H9 (cell line): ENCODE measurements around the gene SPRYD3. TPM values are rescaled to one million over a fixed set of nuclear protein-coding genes. Genes with fewer than 3 reads are reported as not detected.

ENCODE experiments used
- DNase-seq: peaks from one replicate; pipeline ENCODE4 v3.0.0-alpha.2; 2017
- H2AFZ ChIP-seq: one replicate; pipeline ENCODE4 v1.6.1; 2013; ENCODE audit warnings: mild to moderate bottlenecking, low read length, control low read depth, moderate library complexity
- H2AK5ac ChIP-seq: 2 replicates; pipeline ENCODE4 v1.6.1; 2013; ENCODE audit warnings: low read length, control low read depth, mixed read lengths; ENCODE audit not compliant: insufficient read length
- H2BK120ac ChIP-seq: one replicate; pipeline ENCODE4 v1.6.1; 2013; ENCODE audit warnings: low read depth, mild to moderate bottlenecking, low read length, control low read depth, inconsistent platforms; ENCODE audit not compliant: poor library complexity, severe bottlenecking
- H2BK12ac ChIP-seq: 2 replicates; pipeline ENCODE4 v1.6.1; 2013; ENCODE audit warnings: low read length, control low read depth, mixed read lengths, low read depth; ENCODE audit not compliant: insufficient read length
- H2BK15ac ChIP-seq: 2 replicates; pipeline ENCODE4 v1.6.1; 2013; ENCODE audit warnings: low read depth, low read length, control low read depth
- H2BK20ac ChIP-seq: one replicate; pipeline ENCODE4 v1.6.1; 2013; ENCODE audit warnings: low read depth, mild to moderate bottlenecking, low read length, control low read depth, inconsistent platforms; ENCODE audit not compliant: poor library complexity, severe bottlenecking
- H2BK5ac ChIP-seq: 2 replicates; pipeline ENCODE4 v1.6.1; 2013; ENCODE audit warnings: low read length, control low read depth, mixed read lengths; ENCODE audit not compliant: insufficient read length
- H3K14ac ChIP-seq: 2 replicates; pipeline ENCODE4 v1.6.1; 2013; ENCODE audit warnings: low read length, control low read depth; ENCODE audit not compliant: insufficient read depth
- H3K18ac ChIP-seq: 2 replicates; pipeline ENCODE4 v1.6.1; 2013; ENCODE audit warnings: low read depth, mild to moderate bottlenecking, mixed read lengths, low read length, control low read depth; ENCODE audit not compliant: insufficient read length
- H3K23ac ChIP-seq: 2 replicates; pipeline ENCODE4 v1.6.1; 2013; ENCODE audit warnings: low read length, control low read depth, mixed read lengths, low read depth; ENCODE audit not compliant: insufficient read length
- H3K23me2 ChIP-seq: 2 replicates; pipeline ENCODE4 v1.6.1; 2013; ENCODE audit warnings: low read depth, mild to moderate bottlenecking, mixed read lengths, low read length, control low read depth; ENCODE audit not compliant: insufficient read length, poor library complexity, severe bottlenecking
- H3K27ac ChIP-seq: 2 replicates; pipeline ENCODE4 v1.5.1; 2013; ENCODE audit warnings: low read length, control low read depth, mixed read lengths, low read depth; ENCODE audit not compliant: insufficient read length
- H3K27me3 ChIP-seq: 2 replicates; pipeline ENCODE4 v1.6.1; 2013; ENCODE audit warnings: low read length, control low read depth, inconsistent platforms; ENCODE audit not compliant: insufficient read depth
- H3K4ac ChIP-seq: 2 replicates; pipeline ENCODE4 v1.6.1; 2013; ENCODE audit warnings: low read depth, mild to moderate bottlenecking, control low read depth, inconsistent platforms, low read length, moderate library complexity
- H3K4me1 ChIP-seq: 2 replicates; pipeline ENCODE4 v1.6.1; 2013; ENCODE audit warnings: low read length, control low read depth, inconsistent platforms; ENCODE audit not compliant: insufficient read depth
- H3K4me2 ChIP-seq: 2 replicates; pipeline ENCODE4 v1.6.1; 2013; ENCODE audit warnings: low read length, control low read depth, mixed read lengths; ENCODE audit not compliant: insufficient read length, insufficient read depth
- H3K56ac ChIP-seq: 2 replicates; pipeline ENCODE4 v1.6.1; 2013; ENCODE audit warnings: low read depth, mild to moderate bottlenecking, mixed read lengths, low read length, control low read depth; ENCODE audit not compliant: insufficient read length
- H3K79me1 ChIP-seq: 2 replicates; pipeline ENCODE4 v1.6.1; 2013; ENCODE audit warnings: low read depth, mild to moderate bottlenecking, moderate library complexity, low read length, control low read depth, inconsistent platforms; ENCODE audit not compliant: insufficient read depth, poor library complexity, severe bottlenecking
- H3K79me2 ChIP-seq: 2 replicates; pipeline ENCODE4 v1.6.1; 2013; ENCODE audit warnings: low read length, control low read depth, inconsistent platforms; ENCODE audit not compliant: insufficient read depth
- H3K9ac ChIP-seq: 2 replicates; pipeline ENCODE4 v1.6.1; 2013; ENCODE audit warnings: low read length, control low read depth, mixed read lengths; ENCODE audit not compliant: insufficient read length; ENCODE audit errors: extremely low read depth
- H3K9me3 ChIP-seq: one replicate; pipeline ENCODE4 v1.6.1; 2013; ENCODE audit warnings: low read depth, low read length, inconsistent platforms; ENCODE audit not compliant: control insufficient read depth
- H3T11ph ChIP-seq: one replicate; pipeline ENCODE4 v1.6.1; 2013; ENCODE audit warnings: mild to moderate bottlenecking, low read length, control low read depth, inconsistent platforms
- H4K20me1 ChIP-seq: one replicate; pipeline ENCODE4 v1.6.1; 2013; ENCODE audit not compliant: control insufficient read depth, insufficient read length, insufficient read depth
- H4K5ac ChIP-seq: 2 replicates; pipeline ENCODE4 v1.6.1; 2013; ENCODE audit warnings: low read depth, mild to moderate bottlenecking, mixed read lengths, low read length, control low read depth; ENCODE audit not compliant: insufficient read length
- H4K8ac ChIP-seq: replicated peaks from 2 replicates; pipeline ENCODE4 v1.6.1; 2013; ENCODE audit warnings: low read length, control low read depth, mixed read lengths, low read depth; ENCODE audit not compliant: insufficient read length
- H4K91ac ChIP-seq: 2 replicates; pipeline ENCODE4 v1.6.1; 2013; ENCODE audit warnings: low read depth, mild to moderate bottlenecking, moderate library complexity, mixed read lengths, low read length, control low read depth; ENCODE audit not compliant: insufficient read length
- H3K27ac Mint-ChIP-seq, 3 experiments: 2 replicates in 2 of 3; 3 replicates in 1 of 3; pipeline ENCODE4 v1.8.0; 2020 to 2021; ENCODE audit warnings: mixed read lengths in 3 of 3, mild to moderate bottlenecking in 1 of 3, moderate library complexity in 1 of 3
- H3K27me3 Mint-ChIP-seq: 2 replicates; pipeline ENCODE4 v1.8.0; 2021; ENCODE audit warnings: low read depth, mild to moderate bottlenecking, moderate library complexity, mixed read lengths
- H3K36me3 Mint-ChIP-seq, 3 experiments: 2 replicates in 2 of 3; 3 replicates in 1 of 3; pipeline ENCODE4 v1.8.0; 2020 to 2021; ENCODE audit warnings: low read depth in 3 of 3, mixed read lengths in 3 of 3; ENCODE audit not compliant: insufficient read depth in 1 of 3
- H3K4me1 Mint-ChIP-seq, 2 experiments: 2 replicates each; pipeline ENCODE4 v1.8.0; 2020; ENCODE audit warnings: mixed read lengths in 2 of 2
- H3K4me3 Mint-ChIP-seq, 2 experiments: 2 replicates in 1 of 2; 3 replicates in 1 of 2; pipeline ENCODE4 v1.8.0; 2020 to 2021; ENCODE audit warnings: mild to moderate bottlenecking in 2 of 2, mixed read lengths in 2 of 2, moderate library complexity in 1 of 2
- H3K9me3 Mint-ChIP-seq, 2 experiments: 2 replicates in 1 of 2; 3 replicates in 1 of 2; pipeline ENCODE4 v1.8.0; 2020; ENCODE audit warnings: mild to moderate bottlenecking in 2 of 2, mixed read lengths in 2 of 2, moderate library complexity in 1 of 2
- CTCF ChIP-seq: fragments of 200-600 bp; sonication (generic); conservative IDR thresholded peaks from 3 replicates; pipeline ENCODE4 v1.8.0; 2021; ENCODE audit warnings: antibody characterized with exemption, mild to moderate bottlenecking
- WGBS: extraction: QIAGEN DNeasy Blood & Tissue Kit; methylation state at CpG from one replicate; pipeline ENCODE4 v1.1.7; 2013; ENCODE audit warnings: missing lambda C conversion rate, low lambda C conversion rate, mixed read lengths; ENCODE audit not compliant: insufficient read length; ENCODE audit errors: extremely low coverage; 5-methylcytosine and 5-hydroxymethylcytosine counted together
- total RNA-seq: library from RNA; stranded (reverse); gene quantifications from 2 replicates; pipeline ENCODE4 v1.2.1, GENCODE V29; 2021

The SPRYD3 gene
- total RNA-seq, 1 experiment from 2014 or later: 6.5 TPM

- no peak overlapping the region for H3T11ph ChIP-seq
- H3K9ac ChIP-seq: no peak overlapping the region
- Mint-ChIP-seq H3K36me3 (no peaks in the 10 kb centered on the region), H3K4me3 (no peak overlapping the region), H3K27ac (no peak overlapping the region), H3K4me1 (no peaks in the 10 kb centered on the region), H3K27me3 (peaks cover 63% of the 10 kb centered on the region), H3K9me3 (peaks cover 0 to 4% of the 10 kb centered on the region in 2 experiments; a peak in 1 of 5 replicates)
- H3K79me2 ChIP-seq: no peaks in the 10 kb centered on the region
- H3K23ac ChIP-seq: no peak overlapping the region
- no peak overlapping the region for H3K56ac ChIP-seq
- no peak for TF ChIP-seq CTCF
- no peak overlapping the region for H3K14ac ChIP-seq
- no peak overlapping the region for H2AFZ ChIP-seq
- H2BK20ac ChIP-seq: no peak overlapping the region
- no peaks in the 10 kb centered on the region for H3K4me1 ChIP-seq
- no peaks in the 10 kb centered on the region for H3K9me3 ChIP-seq
- DNase-seq: no peak
- H2AK5ac ChIP-seq: no peak overlapping the region
- H2BK12ac ChIP-seq: no peak overlapping the region
- H3K27ac ChIP-seq: no peak overlapping the region
- no peak overlapping the region for H3K4me2 ChIP-seq
- no peaks in the 10 kb centered on the region for H4K20me1 ChIP-seq
- no peak overlapping the region for H2BK120ac ChIP-seq
- no peaks in the 10 kb centered on the region for H3K79me1 ChIP-seq
- H3K4ac ChIP-seq: no peak overlapping the region
- no peaks in the 10 kb centered on the region for H3K27me3 ChIP-seq
- H4K91ac ChIP-seq: no peak overlapping the region
- H4K8ac ChIP-seq: no peak overlapping the region
- H2BK15ac ChIP-seq: no peak overlapping the region
- H2BK5ac ChIP-seq: no peak overlapping the region
- no CpG with 5 or more reads among the region's 10 CpGs for WGBS
- no peak overlapping the region for H4K5ac ChIP-seq
- H3K18ac ChIP-seq: no peak overlapping the region
- no peaks in the 10 kb centered on the region for H3K23me2 ChIP-seq
Measured at GRCh38 chr12:53122961-53123468, 43.8 kb upstream of the SPRYD3 start.
